Measurements from ENCODE around the gene MAVS.

DNA sequence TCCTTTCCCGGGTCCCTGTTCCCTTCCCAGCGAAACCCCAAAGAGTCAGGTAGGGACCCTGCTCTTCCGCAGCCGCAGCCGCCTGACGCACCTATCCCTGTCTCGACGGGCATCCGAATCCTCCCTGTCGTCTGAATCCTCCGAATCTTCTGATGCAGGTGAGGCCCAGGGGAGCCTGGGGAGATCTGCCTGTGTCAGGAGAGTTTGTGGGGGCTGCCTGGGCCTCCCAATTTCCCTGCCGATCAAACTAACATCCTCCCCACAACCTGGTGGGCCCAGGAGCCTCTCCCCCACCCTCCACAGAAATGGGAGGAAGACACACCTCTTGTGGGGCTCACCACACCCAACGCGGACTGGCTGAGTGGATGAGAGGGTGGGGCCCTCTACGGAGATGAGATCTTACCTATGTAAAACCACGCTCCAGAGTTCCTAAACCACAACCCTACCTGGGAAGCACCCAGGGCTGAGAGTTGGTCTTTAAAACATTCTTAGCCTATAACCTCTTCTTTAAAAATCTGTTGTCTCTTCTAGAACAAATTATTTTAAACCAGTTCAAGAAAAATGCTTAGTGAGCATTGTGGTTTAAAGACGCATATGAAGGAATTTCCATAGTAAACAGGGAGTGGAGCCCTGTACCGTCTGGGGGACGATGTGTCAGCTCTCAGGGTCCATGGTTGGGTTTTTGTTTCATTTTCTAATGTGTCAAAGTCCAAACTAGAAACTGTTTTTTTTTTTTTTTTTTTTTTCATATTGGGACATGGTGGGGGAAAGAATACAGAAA lies 48.9 kb upstream of the MAVS start:
- TF ChIP-seq POLR2A (IDR thresholded peaks at IDR 0.05): no peak
- TF ChIP-seq, protein P1, sequence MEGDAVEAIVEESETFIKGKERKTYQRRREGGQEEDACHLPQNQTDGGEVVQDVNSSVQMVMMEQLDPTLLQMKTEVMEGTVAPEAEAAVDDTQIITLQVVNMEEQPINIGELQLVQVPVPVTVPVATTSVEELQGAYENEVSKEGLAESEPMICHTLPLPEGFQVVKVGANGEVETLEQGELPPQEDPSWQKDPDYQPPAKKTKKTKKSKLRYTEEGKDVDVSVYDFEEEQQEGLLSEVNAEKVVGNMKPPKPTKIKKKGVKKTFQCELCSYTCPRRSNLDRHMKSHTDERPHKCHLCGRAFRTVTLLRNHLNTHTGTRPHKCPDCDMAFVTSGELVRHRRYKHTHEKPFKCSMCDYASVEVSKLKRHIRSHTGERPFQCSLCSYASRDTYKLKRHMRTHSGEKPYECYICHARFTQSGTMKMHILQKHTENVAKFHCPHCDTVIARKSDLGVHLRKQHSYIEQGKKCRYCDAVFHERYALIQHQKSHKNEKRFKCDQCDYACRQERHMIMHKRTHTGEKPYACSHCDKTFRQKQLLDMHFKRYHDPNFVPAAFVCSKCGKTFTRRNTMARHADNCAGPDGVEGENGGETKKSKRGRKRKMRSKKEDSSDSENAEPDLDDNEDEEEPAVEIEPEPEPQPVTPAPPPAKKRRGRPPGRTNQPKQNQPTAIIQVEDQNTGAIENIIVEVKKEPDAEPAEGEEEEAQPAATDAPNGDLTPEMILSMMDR (IDR thresholded peaks at IDR 0.05): no peak
